Stimulated activated CD4-positive, alpha-beta T cell treated with anti-CD3 and anti-CD28 coated beads, Interleukin-12 subunit alpha, Interleukin-12 subunit beta, amount 100 ng/mL, for 4 hours (primary cell): ENCODE results near the gene HPS5.
A peak's percentile ranks its signal among the peaks of the same experiment; 100 is the strongest.
"Not testable (repeated sequence)": the region's sequence is repeated elsewhere in the genome, so short reads cannot be mapped to it uniquely, and the experiment has no call there.

ENCODE experiments used
- DNase-seq: peaks from one replicate; pipeline ENCODE4 v3.0.0-alpha.2; 2020

Gene HPS5

GRCh38 chr11:18321969-18322711 is at the start of gene HPS5, which contains the start of gene GTF2H1:
HPS5 (minus strand) TSS chr11:18322140; CDS start chr11:18317858, 4,282 bp downstream.
GTF2H1 (plus strand) TSS chr11:18322567; CDS start chr11:18333075, 10,508 bp downstream.
- DNase-seq = peak; percentile 89

GRCh38 chr11:18371279-18371678 is 49.3 kb upstream of the HPS5 start:
- no peak for DNase-seq

GRCh38 chr11:18369398-18369797 is 47.5 kb upstream of the HPS5 start:
- no peak for DNase-seq

GRCh38 chr11:18368221-18368620 is 46.3 kb upstream of the HPS5 start:
- DNase-seq = no peak

GRCh38 chr11:18367431-18367830 is 45.5 kb upstream of the HPS5 start:
- DNase-seq = no peak

GRCh38 chr11:18366286-18366685 is 44.3 kb upstream of the HPS5 start:
- no peak for DNase-seq

- no peak for DNase-seq
These were observed 43.8 kb upstream of the HPS5 start for GRCh38 chr11:18365741-18366140.

- DNase-seq = no peak
These were observed 42.6 kb upstream of the HPS5 start for GRCh38 chr11:18364495-18365073.

GRCh38 chr11:18361154-18361553 is 39.2 kb upstream of the HPS5 start:
- no peak for DNase-seq

GRCh38 chr11:18358646-18359045 is 36.7 kb upstream of the HPS5 start:
- DNase-seq = no peak

GRCh38 chr11:18352581-18352980 is 30.6 kb upstream of the HPS5 start:
- DNase-seq = no peak

GRCh38 chr11:18347471-18348125 is 25.7 kb upstream of the HPS5 start:
- DNase-seq = no peak

- no peak for DNase-seq
These were observed 11.0 kb upstream of the HPS5 start for GRCh38 chr11:18332891-18333290.

- no peak for DNase-seq
These were observed 10.4 kb upstream of the HPS5 start for GRCh38 chr11:18332302-18332701.

GRCh38 chr11:18330921-18331320 is 9.0 kb upstream of the HPS5 start:
- DNase-seq = no peak

GRCh38 chr11:18329196-18329870 is 7.4 kb upstream of the HPS5 start:
- DNase-seq = no peak

- DNase-seq = no peak
These were observed 2.4 kb upstream of the HPS5 start for GRCh38 chr11:18324381-18324780.

GRCh38 chr11:18323881-18324280 is 1.9 kb upstream of the HPS5 start:
- DNase-seq = not testable (repeated sequence)

- DNase-seq = no peak
These were observed 1.1 kb upstream of the HPS5 start for GRCh38 chr11:18322818-18323570.

- no peak for DNase-seq
These were observed 367 bp downstream of the HPS5 start for GRCh38 chr11:18321578-18321968.

- DNase-seq = no peak
These were observed 1.3 kb downstream of the HPS5 start for GRCh38 chr11:18320617-18321016.

- DNase-seq = no peak
These were observed 2.0 kb downstream of the HPS5 start for GRCh38 chr11:18319914-18320313.

GRCh38 chr11:18317551-18317950 is 4.4 kb downstream of the HPS5 start:
- no peak for DNase-seq
